GM19023 (cell line): ENCODE measurements around the gene PTPN1.
"Not testable (repeated sequence)": the region's sequence is repeated elsewhere in the genome, so short reads cannot be mapped to it uniquely, and the experiment has no call there.

Source experiments
- ATAC-seq: cut with Tn5 transposase; IDR thresholded peaks from one replicate; pipeline ENCODE4 v1.9.1; 2021; ENCODE audit warnings: mild to moderate bottlenecking, moderate library complexity; ENCODE audit not compliant: unreplicated experiment

The PTPN1 gene

DNA sequence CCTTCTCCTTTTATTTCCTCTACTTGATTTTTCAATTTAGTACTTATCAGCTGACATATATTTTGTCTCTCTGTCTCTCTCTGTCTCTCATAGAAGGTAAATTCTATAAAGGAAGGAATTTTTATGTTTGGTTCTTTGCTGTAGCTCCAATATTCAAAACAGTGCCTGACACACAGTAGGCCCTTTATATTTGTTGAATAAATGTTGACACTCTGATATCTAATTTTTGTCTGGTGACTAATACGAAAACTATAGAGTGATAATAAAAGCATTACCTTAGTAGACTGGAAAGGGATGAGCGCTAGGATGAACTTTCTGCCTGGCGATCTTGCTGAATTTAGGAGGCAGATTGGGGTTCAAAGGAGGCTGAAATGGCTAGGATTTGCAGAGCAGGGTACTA is 42.8 kb downstream of the PTPN1 start:
- no peak for ATAC-seq

- ATAC-seq: no peak
Observed at GRCh38 chr20:50554694-50555579, 44.8 kb downstream of the PTPN1 start.

DNA sequence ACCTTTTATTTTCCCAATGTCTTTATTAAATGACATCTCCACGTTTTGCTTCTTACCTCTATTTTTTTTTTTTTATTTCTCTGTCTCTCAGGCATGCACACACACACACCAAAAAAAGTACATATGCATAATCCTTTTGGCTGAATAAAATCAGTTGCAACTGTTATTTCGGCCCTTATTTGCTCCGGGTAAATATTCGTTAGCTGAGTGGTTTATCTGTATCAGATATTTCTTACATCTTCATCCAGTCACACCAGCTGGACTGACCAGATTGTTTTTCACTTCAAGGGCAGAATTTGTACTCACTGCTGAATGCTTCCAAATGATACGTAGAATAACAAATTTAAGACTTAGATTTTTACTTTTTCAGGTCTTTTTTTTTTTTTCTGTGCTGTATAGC is 45.5 kb downstream of the PTPN1 start:
- no peak for ATAC-seq

- ATAC-seq: no peak
Observed at GRCh38 chr20:50557549-50558134, 47.5 kb downstream of the PTPN1 start.

GRCh38 chr20:50558483-50558925 is 48.3 kb downstream of the PTPN1 start:
- ATAC-seq: no peak

DNA sequence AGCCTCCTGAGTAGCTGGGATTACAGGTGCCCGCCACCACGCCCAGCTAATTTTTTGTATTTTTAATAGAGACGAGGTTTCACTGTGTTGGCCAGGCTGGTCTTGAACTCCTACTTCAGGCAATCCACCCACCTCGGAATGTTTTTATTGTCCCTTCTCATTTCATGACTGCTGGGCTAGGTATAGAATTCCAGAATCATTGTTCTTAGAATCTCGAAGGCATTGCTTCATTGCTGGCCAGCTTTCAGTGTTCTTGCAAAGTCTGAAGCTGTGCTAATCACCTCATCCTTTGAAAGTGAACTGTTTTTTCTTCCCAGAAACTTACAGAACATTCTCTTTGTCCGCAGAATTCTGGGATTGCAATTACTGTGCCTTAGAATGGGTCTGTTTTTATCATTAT is 49.0 kb downstream of the PTPN1 start:
- no peak for ATAC-seq

GRCh38 chr20:50559856-50560638 is 49.9 kb downstream of the PTPN1 start:
- no peak for ATAC-seq

- ATAC-seq: no peak
Observed at GRCh38 chr20:50560867-50561266, 50.7 kb downstream of the PTPN1 start.

DNA sequence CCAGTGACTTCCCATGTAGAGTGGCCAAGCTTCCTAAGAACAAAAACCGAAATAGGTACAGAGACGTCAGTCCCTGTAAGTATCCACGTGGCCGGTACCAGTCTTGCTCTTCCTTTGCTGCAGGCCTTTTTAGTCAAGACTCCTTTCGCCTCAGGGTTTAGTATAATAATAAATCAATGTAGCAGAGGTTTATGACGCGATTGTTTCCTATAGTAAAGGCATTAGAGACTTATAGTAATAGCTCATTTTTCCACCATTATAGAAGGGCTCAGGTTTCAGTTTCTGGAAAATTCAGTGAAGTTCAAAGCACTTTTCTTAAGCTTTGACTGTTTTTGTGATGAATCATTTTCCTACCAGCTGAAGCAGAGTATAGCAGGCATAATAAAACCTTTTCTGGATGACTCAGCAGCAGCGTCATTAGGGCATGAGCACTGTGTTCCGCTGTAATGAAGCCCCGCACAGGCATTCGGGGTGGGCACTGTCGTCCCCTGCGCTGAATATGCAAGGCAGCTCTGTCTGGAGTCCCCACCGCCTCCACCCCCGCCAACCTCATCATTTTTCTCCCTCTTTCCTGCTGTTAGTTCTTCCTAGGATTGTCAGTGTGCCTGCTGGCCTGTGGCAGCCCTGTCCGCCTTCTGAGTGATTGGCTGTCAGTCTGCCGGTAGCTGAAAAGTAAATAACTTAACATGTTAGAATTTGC is 51.3 kb downstream of the PTPN1 start:
- no peak for ATAC-seq

DNA sequence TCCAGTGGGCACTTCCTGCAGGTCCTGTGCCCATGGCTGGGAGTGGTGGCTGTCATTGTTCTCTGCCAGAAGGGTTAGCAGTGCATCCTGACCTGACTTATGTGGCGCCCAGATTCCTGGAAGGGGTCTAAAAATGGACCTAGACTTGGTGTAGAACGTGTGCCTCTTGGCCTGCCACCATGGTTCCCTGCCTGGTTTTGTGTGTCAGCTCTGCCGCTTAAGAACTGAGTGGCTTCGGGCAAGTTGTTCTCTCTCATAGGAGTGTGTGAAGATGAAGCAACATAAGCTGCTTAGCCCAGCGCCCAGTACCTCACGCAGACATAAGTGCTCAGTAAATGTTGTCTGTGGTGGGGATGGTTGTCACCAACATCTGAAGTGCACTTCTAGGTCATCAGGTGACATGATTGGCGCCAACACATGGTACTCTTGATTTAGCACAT is 52.1 kb downstream of the PTPN1 start:
- ATAC-seq: no peak

GRCh38 chr20:50563133-50563944 is 53.2 kb downstream of the PTPN1 start:
- ATAC-seq: no peak

- no peak for ATAC-seq
Observed at GRCh38 chr20:50565383-50565782, 55.2 kb downstream of the PTPN1 start.

DNA sequence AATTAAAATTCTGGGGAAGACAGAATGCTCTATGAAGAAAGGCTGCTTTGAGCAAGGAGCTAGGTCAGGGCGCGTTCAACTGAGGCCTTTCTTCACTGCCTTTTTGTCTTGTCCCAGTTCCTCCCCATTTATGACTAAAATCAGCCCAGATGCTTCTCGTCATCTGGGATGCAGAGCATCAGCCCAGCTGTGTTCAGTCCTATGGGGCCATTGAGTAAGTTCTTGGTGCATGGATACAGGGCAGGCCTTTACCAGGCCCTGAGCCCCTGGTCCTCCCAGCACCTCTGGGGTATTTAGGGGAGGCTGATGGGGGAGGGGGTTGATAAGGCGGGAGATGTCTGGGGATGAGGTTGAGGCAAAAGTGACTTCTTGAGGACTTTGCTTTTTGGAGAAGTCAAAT is 55.7 kb downstream of the PTPN1 start:
- no peak for ATAC-seq

DNA sequence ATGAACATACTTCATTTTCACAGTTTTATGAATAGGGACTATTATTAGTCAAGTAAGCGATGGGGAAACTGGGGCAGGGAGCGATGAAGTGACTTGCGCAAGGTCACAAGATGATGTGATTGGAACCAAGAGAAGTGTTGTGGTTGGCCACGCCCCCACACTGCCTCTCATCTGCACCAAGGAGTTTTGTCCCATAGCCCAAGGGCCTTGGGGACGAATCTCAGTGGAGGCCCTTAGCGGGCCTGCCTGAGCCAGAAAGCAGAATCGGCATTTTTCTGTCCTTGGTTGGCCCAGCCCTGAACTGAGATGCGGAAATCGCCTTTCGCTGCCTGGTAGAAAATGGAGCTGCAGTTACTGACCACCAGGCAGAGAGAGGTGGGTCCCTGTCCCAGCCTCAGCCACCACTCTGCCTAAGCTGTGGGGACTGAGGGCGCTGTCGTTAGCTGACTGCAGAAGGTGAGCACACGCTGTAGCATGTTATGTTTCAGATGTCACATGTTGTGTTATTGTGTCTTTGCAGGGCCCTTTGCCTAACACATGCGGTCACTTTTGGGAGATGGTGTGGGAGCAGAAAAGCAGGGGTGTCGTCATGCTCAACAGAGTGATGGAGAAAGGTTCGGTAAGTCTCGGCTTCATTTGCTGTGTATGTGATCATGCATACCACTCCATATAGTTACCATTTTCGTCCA is 57.8 kb downstream of the PTPN1 start:
- ATAC-seq: no peak

DNA sequence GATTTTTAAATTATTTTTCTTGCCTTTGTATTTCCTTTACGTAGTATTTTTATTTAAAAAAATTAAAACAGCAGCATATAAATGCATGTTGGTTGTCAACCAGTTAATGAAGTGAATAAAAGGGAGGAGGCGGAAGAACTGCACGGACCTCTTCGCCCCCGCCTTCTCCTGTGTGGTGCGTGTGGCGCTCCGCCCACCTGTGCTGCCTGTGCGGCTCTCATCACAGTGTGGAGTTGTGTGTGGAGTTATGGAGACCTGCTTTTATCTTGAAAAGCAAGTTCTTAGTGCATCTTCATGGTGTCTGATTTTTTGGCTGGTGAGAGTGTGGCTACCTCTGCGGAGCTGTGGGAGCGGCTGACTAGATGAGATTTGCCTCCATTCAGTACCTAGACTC is 58.4 kb downstream of the PTPN1 start:
- ATAC-seq: no peak

- ATAC-seq: not testable (repeated sequence)
Observed at GRCh38 chr20:50569487-50569863, 59.3 kb downstream of the PTPN1 start.

GRCh38 chr20:50569864-50570836 is 60.0 kb downstream of the PTPN1 start:
- ATAC-seq: peak; percentile 79

DNA sequence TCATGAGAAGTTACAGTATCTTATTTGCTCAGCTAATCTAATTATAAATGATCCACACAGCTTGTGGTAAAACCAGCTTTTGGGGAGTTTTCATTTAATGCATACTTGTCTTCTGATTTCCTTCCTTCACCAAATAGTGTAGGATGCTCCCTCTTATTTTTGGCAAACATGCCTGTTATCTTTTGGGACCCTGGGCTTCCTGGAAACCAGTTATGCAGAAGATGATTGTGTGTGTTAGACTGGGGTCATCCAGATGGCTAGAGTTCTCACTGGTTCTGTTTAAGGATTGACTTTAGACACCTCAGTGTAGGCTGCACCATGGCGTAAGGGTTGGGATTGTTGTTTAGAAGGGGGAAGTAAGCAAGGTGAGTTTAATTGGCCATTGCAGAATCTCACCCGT is 61.3 kb downstream of the PTPN1 start:
- no peak for ATAC-seq
